ENCODE results near the gene CLEC16A.

DNA sequence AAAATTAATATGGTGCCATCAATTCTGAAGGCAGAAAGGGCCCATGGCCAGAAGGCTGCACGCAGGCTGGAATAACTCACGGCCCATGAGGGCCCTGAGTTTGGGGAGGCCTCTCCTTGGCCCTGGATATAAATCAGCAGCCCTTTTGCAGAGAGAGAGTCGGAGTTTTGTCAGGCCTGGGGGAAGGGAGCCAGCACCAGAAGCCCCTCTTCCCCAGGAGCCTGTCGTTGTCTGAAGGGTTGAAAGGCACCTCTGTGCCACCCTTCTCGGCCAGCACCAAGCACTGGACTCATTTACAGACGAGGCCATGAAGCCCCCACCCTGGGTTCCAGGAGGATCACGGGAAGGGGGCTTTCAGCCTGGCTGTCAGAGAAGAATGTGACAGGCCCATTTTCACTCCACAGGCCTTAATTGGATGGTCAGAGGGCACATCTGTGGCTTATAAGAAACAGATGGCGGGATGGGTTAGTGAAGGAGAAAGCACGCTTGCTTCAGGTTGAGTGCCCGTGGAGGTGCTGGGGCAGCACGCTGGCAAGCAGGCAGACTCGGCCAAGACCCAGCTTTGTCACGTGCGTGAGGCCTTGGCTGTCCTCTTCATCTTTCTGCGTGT, 140.6 kb downstream of the CLEC16A start:
- TF ChIP-seq POLR2A (IDR thresholded peaks at IDR 0.05): no peak
- TF ChIP-seq, protein P1, sequence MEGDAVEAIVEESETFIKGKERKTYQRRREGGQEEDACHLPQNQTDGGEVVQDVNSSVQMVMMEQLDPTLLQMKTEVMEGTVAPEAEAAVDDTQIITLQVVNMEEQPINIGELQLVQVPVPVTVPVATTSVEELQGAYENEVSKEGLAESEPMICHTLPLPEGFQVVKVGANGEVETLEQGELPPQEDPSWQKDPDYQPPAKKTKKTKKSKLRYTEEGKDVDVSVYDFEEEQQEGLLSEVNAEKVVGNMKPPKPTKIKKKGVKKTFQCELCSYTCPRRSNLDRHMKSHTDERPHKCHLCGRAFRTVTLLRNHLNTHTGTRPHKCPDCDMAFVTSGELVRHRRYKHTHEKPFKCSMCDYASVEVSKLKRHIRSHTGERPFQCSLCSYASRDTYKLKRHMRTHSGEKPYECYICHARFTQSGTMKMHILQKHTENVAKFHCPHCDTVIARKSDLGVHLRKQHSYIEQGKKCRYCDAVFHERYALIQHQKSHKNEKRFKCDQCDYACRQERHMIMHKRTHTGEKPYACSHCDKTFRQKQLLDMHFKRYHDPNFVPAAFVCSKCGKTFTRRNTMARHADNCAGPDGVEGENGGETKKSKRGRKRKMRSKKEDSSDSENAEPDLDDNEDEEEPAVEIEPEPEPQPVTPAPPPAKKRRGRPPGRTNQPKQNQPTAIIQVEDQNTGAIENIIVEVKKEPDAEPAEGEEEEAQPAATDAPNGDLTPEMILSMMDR (IDR thresholded peaks at IDR 0.05): no peak
